CD14-positive monocyte (primary cell): ENCODE measurements around the gene ARHGEF10L. TPM values are rescaled to one million over a fixed set of nuclear protein-coding genes. Genes with fewer than 3 reads are reported as not detected.
A peak's percentile ranks its signal among the peaks of the same experiment; 100 is the strongest.

ENCODE experiments used
- DNase-seq, 3 donors: peaks; one replicate each; pipeline ENCODE4 v3.0.0-alpha.2; 2011 to 2022
- H2AFZ ChIP-seq: 2 replicates; pipeline ENCODE4 v1.6.0; 2012; ENCODE audit warnings: mild to moderate bottlenecking, low read depth, low read length, inconsistent platforms; ENCODE audit not compliant: insufficient read depth, poor library complexity, severe bottlenecking
- H3K27ac ChIP-seq, 2 donors: 1 replicate in 1 of 2; 2 replicates in 1 of 2; pipeline ENCODE4 v1.5.1; 2012 to 2013; ENCODE audit warnings: low read length in 2 of 2, control low read depth in 1 of 2, inconsistent platforms in 1 of 2, low read depth in 1 of 2, mild to moderate bottlenecking in 1 of 2
- H3K27me3 ChIP-seq, 2 donors: one replicate each; pipeline versions ENCODE4 v1.6.0 to v1.6.1; 2011 to 2013; ENCODE audit warnings: low read length in 2 of 2; ENCODE audit not compliant: control insufficient read depth in 2 of 2, insufficient read depth in 2 of 2
- H3K36me3 ChIP-seq, 2 donors: replicated peaks in 1 of 2; 1 replicate in 1 of 2; 2 replicates in 1 of 2; pipeline versions ENCODE4 v1.5.1 to v1.6.1; 2012 to 2013; ENCODE audit warnings: low read length in 2 of 2, control low read depth in 1 of 2, inconsistent platforms in 1 of 2, mild to moderate bottlenecking in 1 of 2; ENCODE audit not compliant: insufficient read depth in 2 of 2, control insufficient read depth in 1 of 2
- H3K4me1 ChIP-seq, 2 donors: 1 replicate in 1 of 2; 2 replicates in 1 of 2; pipeline versions ENCODE4 v1.5.1 to v1.6.1; 2012 to 2013; ENCODE audit warnings: low read length in 2 of 2, control low read depth in 1 of 2, inconsistent platforms in 1 of 2, mild to moderate bottlenecking in 1 of 2, moderate library complexity in 1 of 2; ENCODE audit not compliant: insufficient read depth in 2 of 2, control insufficient read depth in 1 of 2
- H3K4me2 ChIP-seq: replicated peaks from 2 replicates; pipeline ENCODE3; 2012; ENCODE audit warnings: low read length, moderate library complexity, mild to moderate bottlenecking; ENCODE audit not compliant: poor library complexity, severe bottlenecking; ENCODE audit errors: extremely low read depth
- H3K4me3 ChIP-seq, 3 experiments: fragments of 200-600 bp in 1 of 3; sonication (generic) in 1 of 3; replicated peaks in 1 of 3; 1 replicate in 2 of 3; 2 replicates in 1 of 3; pipeline ENCODE4 v1.5.1; 2011 to 2013; ENCODE audit warnings: low read length in 3 of 3, mild to moderate bottlenecking in 3 of 3, control low read depth in 2 of 3, low read depth in 2 of 3, inconsistent platforms in 1 of 3, moderate library complexity in 1 of 3
- H3K79me2 ChIP-seq: 2 replicates; pipeline ENCODE4 v1.6.0; 2012; ENCODE audit warnings: mild to moderate bottlenecking, control low read depth, inconsistent platforms, low read length, moderate library complexity; ENCODE audit not compliant: insufficient read depth
- H3K9ac ChIP-seq: 2 replicates; pipeline ENCODE4 v1.6.0; 2017; ENCODE audit warnings: low read length, mild to moderate bottlenecking; ENCODE audit not compliant: insufficient read depth, poor library complexity, severe bottlenecking
- H3K9me3 ChIP-seq, 2 donors: replicated peaks in 1 of 2; 1 replicate in 1 of 2; 2 replicates in 1 of 2; pipeline versions ENCODE4 v1.5.1 to v1.6.1; 2012 to 2013; ENCODE audit warnings: low read length in 2 of 2, control low read depth in 1 of 2; ENCODE audit not compliant: control insufficient read depth in 1 of 2, insufficient read depth in 1 of 2
- H4K20me1 ChIP-seq: 2 replicates; pipeline ENCODE4 v1.6.0; 2012; ENCODE audit warnings: mild to moderate bottlenecking, low read length, control low read depth, moderate library complexity; ENCODE audit not compliant: insufficient read depth
- H3K27ac Mint-ChIP-seq, 7 donors: one replicate each; pipeline ENCODE4 v1.8.0; 2020; ENCODE audit warnings: mild to moderate bottlenecking in 7 of 7, mixed read lengths in 7 of 7, moderate library complexity in 6 of 7, inconsistent platforms in 2 of 7
- H3K27me3 Mint-ChIP-seq, 3 donors: one replicate each; pipeline ENCODE4 v1.8.0; 2021 to 2022; ENCODE audit warnings: low read depth in 3 of 3, mild to moderate bottlenecking in 3 of 3, mixed read lengths in 3 of 3, moderate library complexity in 3 of 3, inconsistent platforms in 1 of 3
- H3K36me3 Mint-ChIP-seq, 2 donors: one replicate each; pipeline ENCODE4 v1.8.0; 2020; ENCODE audit warnings: mixed read lengths in 2 of 2, inconsistent platforms in 1 of 2, mild to moderate bottlenecking in 1 of 2
- H3K4me1 Mint-ChIP-seq: one replicate; pipeline ENCODE4 v1.8.0; 2020; ENCODE audit warnings: mild to moderate bottlenecking, mixed read lengths
- H3K4me3 Mint-ChIP-seq, 2 donors: one replicate each; pipeline ENCODE4 v1.8.0; 2020; ENCODE audit warnings: mild to moderate bottlenecking in 2 of 2, mixed read lengths in 2 of 2, moderate library complexity in 1 of 2
- H3K9me3 Mint-ChIP-seq, 7 donors: one replicate each; pipeline ENCODE4 v1.8.0; 2020 to 2022; ENCODE audit warnings: mixed read lengths in 7 of 7, mild to moderate bottlenecking in 6 of 7, moderate library complexity in 6 of 7, inconsistent platforms in 2 of 7
- WGBS: methylation state at CpG from one replicate; pipeline ENCODE4 v1.1.5; 2013; ENCODE audit warnings: missing lambda C conversion rate; ENCODE audit not compliant: insufficient coverage; 5-methylcytosine and 5-hydroxymethylcytosine counted together
- intact Hi-C, 2 donors: fragments of 100-400 bp; cut with micrococcal nuclease; formaldehyde crosslinking; loops; one replicate each; pipeline versions ENCODE4 v1.15.0 to v1.15.1; 2023
- polyA plus RNA-seq, 3 donors: library from polyadenylated mRNA; depleted of rRNA in 1 of 3; unstranded in 2 of 3; stranded (reverse) in 1 of 3; fragments of 300-500 nt in 2 of 3; fragments of >200 nt in 1 of 3; fragmentation: Illumina TruSeq in 2 of 3; gene quantifications; 1 replicate in 2 of 3; 2 replicates in 1 of 3; pipeline ENCODE4 v1.2.3, GENCODE V29; 2012 to 2021
- TF ChIP-seq, protein P1 (sequence below): fragments of 200-600 bp; IDR thresholded peaks from one replicate; pipeline ENCODE4 v1.8.0; 2022; ENCODE audit warnings: antibody characterized with exemption, mild to moderate bottlenecking

Gene ARHGEF10L
- polyA plus RNA-seq, 3 donors = 20.7 to 95.7 (median 23.7) TPM

DNA sequence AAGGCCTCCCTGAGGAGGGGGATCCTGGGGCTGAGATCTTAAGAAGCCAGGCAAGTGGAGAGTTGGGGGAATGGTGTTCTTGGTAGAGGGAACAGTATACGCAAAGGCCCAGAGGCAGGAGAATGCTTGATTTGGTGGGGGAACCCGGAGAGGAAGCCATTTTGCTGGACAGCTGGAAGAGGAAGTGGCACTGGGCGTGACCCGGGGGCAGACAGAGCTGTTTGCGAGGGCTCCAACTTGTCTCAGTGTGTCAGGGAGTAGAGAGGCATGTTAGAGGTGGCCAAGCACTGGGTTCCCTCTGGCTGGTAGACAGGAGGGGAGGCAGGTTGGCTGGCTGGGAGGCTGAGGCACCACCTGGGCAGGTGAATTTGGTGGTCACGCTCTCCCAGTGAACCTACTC, 119.3 kb downstream of the ARHGEF10L start:
- Mint-ChIP-seq H3K36me3 (peaks cover 83 to 98% of the 10 kb centered on the region in 2 donors), H3K9me3 (peaks cover 0 to 5% (median 0%) of the 10 kb centered on the region in 7 donors), H3K4me1 (peaks cover 32% of the 10 kb centered on the region), H3K27me3 (peaks cover 0 to 3% (median 1%) of the 10 kb centered on the region in 3 donors), H3K27ac (peak overlapping the region; percentile 80 to 95 (median 87)), H3K4me3 (peak overlapping the region in 1 of 2 donors; percentile 51)
- peak; percentile 59 to 67 (median 64) for DNase-seq
- 13% methylated on average over 5 of the region's 6 CpGs for WGBS
- Histone ChIP-seq H3K9me3 (no peaks in the 10 kb centered on the region), H3K4me1 (peaks cover 25 to 30% of the 10 kb centered on the region in 2 donors), H3K9ac (peak overlapping the region; percentile 19), H3K4me2 (peak overlapping the region; percentile 45), H3K36me3 (peaks cover 85 to 99% of the 10 kb centered on the region in 2 donors), H3K27me3 (no peaks in the 10 kb centered on the region), H3K79me2 (peaks cover 10% of the 10 kb centered on the region), H2AFZ (peak overlapping the region; percentile 57), H4K20me1 (peaks cover 63% of the 10 kb centered on the region), H3K4me3 (peak overlapping the region in 1 of 3 experiments; percentile 23), H3K27ac (peak overlapping the region; percentile 31 to 77)
- intact Hi-C loops = no loop called here
- TF ChIP-seq, protein P1, sequence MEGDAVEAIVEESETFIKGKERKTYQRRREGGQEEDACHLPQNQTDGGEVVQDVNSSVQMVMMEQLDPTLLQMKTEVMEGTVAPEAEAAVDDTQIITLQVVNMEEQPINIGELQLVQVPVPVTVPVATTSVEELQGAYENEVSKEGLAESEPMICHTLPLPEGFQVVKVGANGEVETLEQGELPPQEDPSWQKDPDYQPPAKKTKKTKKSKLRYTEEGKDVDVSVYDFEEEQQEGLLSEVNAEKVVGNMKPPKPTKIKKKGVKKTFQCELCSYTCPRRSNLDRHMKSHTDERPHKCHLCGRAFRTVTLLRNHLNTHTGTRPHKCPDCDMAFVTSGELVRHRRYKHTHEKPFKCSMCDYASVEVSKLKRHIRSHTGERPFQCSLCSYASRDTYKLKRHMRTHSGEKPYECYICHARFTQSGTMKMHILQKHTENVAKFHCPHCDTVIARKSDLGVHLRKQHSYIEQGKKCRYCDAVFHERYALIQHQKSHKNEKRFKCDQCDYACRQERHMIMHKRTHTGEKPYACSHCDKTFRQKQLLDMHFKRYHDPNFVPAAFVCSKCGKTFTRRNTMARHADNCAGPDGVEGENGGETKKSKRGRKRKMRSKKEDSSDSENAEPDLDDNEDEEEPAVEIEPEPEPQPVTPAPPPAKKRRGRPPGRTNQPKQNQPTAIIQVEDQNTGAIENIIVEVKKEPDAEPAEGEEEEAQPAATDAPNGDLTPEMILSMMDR = no peak

GRCh38 chr1:17661546-17662157, 122.2 kb downstream of the ARHGEF10L start:
- peaks cover 85 to 99% of the 10 kb centered on the region in 2 donors for H3K36me3 ChIP-seq
- Mint-ChIP-seq H3K4me3 (no peak overlapping the region), H3K9me3 (peaks cover 0 to 7% (median 0%) of the 10 kb centered on the region in 7 donors), H3K27me3 (peaks cover 0 to 3% (median 0%) of the 10 kb centered on the region in 3 donors), H3K36me3 (peaks cover 83 to 98% of the 10 kb centered on the region in 2 donors), H3K4me1 (peaks cover 20% of the 10 kb centered on the region), H3K27ac (no peak overlapping the region)
- H3K9ac ChIP-seq = no peak overlapping the region
- 47% methylated on average over 12 of the region's 15 CpGs for WGBS
- peaks cover 10% of the 10 kb centered on the region for H3K79me2 ChIP-seq
- no peak overlapping the region for H3K4me2 ChIP-seq
- H3K9me3 ChIP-seq = no peaks in the 10 kb centered on the region
- no peaks in the 10 kb centered on the region for H3K27me3 ChIP-seq
- intact Hi-C loops = loop anchor here (5.0 to 10.0 kb wide), 3 partner anchors 163 to 441 kb away; no protein-coding TSS in a partner anchor
- peaks cover 14 to 19% of the 10 kb centered on the region in 2 donors for H3K4me1 ChIP-seq
- no peak overlapping the region for H3K27ac ChIP-seq
- peaks cover 75% of the 10 kb centered on the region for H4K20me1 ChIP-seq
- TF ChIP-seq, protein P1 = peak; percentile 88
- no peak overlapping the region for H2AFZ ChIP-seq
- peak; percentile 39 to 56 (median 49) for DNase-seq
- H3K4me3 ChIP-seq = no peak overlapping the region
